Ovary (tissue), 3 donors: ENCODE measurements around the gene SMAP1.

Experiments used
- CTCF ChIP-seq, 3 donors: fragments of 450-650 bp in 2 of 3; fragments of 200-600 bp in 1 of 3; IDR thresholded peaks; one replicate each; pipeline versions ENCODE4 v1.5.1 to v1.8.0; 2016 to 2022; ENCODE audit warnings: antibody characterized with exemption in 3 of 3, mild to moderate bottlenecking in 1 of 3
- EP300 ChIP-seq: sonication (generic); formaldehyde crosslinking; IDR thresholded peaks from one replicate; pipeline ENCODE4 v1.6.1; 2017; ENCODE audit warnings: antibody characterized with exemption
- donor health status: DM: no; HTN: no; CAD: no.

- no peak for TF ChIP-seq CTCF (IDR thresholded peaks at IDR 0.05)
- TF ChIP-seq EP300, result no peak
These were observed 96.2 kb downstream of the SMAP1 start for GRCh38 chr6:70763754-70764510.
